Dendritic cell treated with granulocyte-macrophage colony-stimulating factor and Interleukin-4, amounts not matched to agents 40 ng/mL and 50 ng/mL, for 4 days (primary cell): Measurements from ENCODE around the gene PHYH.
"Not testable (repeated sequence)": the region's sequence is repeated elsewhere in the genome, so short reads cannot be mapped to it uniquely, and the experiment has no call there.

Source experiments
- H3K27ac Mint-ChIP-seq: one replicate; pipeline ENCODE4 v1.8.0; 2022; ENCODE audit warnings: mild to moderate bottlenecking, mixed read lengths
- H3K27me3 Mint-ChIP-seq: one replicate; pipeline ENCODE4 v1.8.0; 2022; ENCODE audit warnings: mild to moderate bottlenecking, mixed read lengths
- H3K36me3 Mint-ChIP-seq: one replicate; pipeline ENCODE4 v1.8.0; 2022; ENCODE audit warnings: low read depth, mixed read lengths
- H3K4me1 Mint-ChIP-seq: one replicate; pipeline ENCODE4 v1.8.0; 2022; ENCODE audit warnings: low read depth, mixed read lengths
- H3K4me3 Mint-ChIP-seq: one replicate; pipeline ENCODE4 v1.8.0; 2022; ENCODE audit warnings: mild to moderate bottlenecking, moderate library complexity, mixed read lengths
- H3K9me3 Mint-ChIP-seq: one replicate; pipeline ENCODE4 v1.8.0; 2022; ENCODE audit warnings: mixed read lengths
- intact Hi-C: fragments of 100-400 bp; cut with micrococcal nuclease; formaldehyde crosslinking; loops from one replicate; pipeline ENCODE4 v1.15.0; 2022

The PHYH gene

DNA sequence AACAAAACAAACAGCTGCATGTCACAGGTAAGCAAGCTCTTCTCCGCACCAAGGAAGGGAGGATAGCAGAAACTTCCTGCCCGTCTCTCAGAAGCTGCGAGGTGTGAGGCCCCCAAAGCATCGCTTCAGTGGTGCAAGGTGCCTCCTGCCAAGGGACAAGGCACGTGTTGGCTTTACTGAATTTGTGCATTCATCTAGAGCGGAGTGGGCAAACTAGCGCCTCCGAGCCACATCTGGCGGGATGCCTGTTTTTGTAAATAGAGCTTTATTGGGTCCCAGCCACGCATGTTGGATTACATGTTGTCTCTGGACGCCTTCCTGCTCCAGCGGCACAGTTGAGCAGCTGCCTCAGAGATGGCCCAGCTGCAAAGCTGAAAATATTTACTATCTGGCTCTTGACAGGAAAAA, 27.7 kb downstream of the PHYH start:
- H3K27me3 Mint-ChIP-seq: no peaks in the 10 kb centered on the region
- H3K9me3 Mint-ChIP-seq: no peaks in the 10 kb centered on the region
- no peak overlapping the region for H3K4me3 Mint-ChIP-seq
- H3K4me1 Mint-ChIP-seq: no peaks in the 10 kb centered on the region
- no peak overlapping the region for H3K27ac Mint-ChIP-seq
- intact Hi-C loops: no loop called here
- H3K36me3 Mint-ChIP-seq: no peaks in the 10 kb centered on the region

DNA sequence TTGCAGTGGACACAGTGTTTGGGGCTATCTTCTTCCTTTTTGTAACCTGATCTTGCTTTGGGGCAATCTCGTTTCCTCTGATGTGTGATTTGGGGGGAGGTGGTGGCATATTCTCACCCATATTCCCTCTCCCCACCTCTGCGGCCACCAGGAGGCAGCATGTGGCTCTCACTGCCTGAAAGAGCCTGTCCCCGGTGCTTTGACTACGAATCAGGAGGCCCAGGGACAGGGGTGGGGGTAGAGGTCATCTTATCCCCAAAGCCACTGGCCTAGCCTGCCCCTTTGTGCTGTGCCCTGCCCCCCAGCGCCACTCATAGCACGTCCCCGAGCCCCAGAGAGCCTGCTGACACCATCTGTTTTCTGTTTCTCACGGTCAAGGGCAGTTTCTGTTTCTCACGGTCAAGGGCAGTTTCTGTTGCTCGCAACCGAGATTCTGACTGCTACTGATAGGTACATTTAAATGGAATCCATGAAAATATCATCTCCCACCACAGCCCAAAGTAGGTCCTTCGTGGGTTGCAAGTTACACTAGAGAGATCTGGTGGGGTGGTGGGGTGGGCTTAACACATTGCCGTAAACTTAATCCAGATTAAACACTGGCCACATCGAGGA, 28.2 kb downstream of the PHYH start:
- H3K27me3 Mint-ChIP-seq: no peaks in the 10 kb centered on the region
- H3K36me3 Mint-ChIP-seq: no peaks in the 10 kb centered on the region
- no peaks in the 10 kb centered on the region for H3K4me1 Mint-ChIP-seq
- intact Hi-C loops: no loop called here
- H3K4me3 Mint-ChIP-seq: no peak overlapping the region
- H3K27ac Mint-ChIP-seq: no peak overlapping the region
- no peaks in the 10 kb centered on the region for H3K9me3 Mint-ChIP-seq

DNA sequence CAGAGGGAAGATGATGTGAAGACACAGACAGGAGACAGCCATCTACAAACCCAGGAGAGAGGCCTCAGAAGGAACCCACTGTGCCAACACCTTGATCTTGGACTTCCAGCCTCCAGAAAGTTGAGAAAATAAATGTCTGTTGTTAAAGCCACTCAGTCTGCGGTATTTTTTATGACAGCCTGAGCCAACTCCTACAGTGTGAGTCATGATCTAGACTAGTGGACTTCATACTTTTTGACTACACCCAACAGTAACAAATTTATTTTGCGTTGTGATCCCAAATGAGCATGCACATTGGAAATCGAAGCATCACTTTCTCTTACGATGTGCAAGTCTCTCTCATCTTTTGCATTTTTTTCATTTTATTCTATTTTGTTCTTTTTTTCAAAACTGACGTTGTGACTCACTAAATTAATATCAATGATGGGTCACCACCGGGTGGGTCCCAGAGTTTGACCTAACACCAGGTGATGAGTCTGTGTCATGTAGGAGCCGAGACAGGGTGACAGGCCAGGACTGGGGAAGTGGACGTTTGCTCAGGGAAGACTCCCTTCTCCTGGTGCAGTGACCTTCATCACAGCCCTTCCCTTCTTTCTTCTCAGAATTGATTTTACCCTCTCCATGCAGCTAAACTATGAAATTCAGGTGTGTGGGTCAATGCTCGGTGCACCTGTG, 28.9 kb downstream of the PHYH start:
- no peaks in the 10 kb centered on the region for H3K9me3 Mint-ChIP-seq
- no peaks in the 10 kb centered on the region for H3K4me1 Mint-ChIP-seq
- intact Hi-C loops: no loop called here
- no peaks in the 10 kb centered on the region for H3K36me3 Mint-ChIP-seq
- H3K27me3 Mint-ChIP-seq: no peaks in the 10 kb centered on the region
- H3K27ac Mint-ChIP-seq: no peak overlapping the region
- H3K4me3 Mint-ChIP-seq: no peak overlapping the region

DNA sequence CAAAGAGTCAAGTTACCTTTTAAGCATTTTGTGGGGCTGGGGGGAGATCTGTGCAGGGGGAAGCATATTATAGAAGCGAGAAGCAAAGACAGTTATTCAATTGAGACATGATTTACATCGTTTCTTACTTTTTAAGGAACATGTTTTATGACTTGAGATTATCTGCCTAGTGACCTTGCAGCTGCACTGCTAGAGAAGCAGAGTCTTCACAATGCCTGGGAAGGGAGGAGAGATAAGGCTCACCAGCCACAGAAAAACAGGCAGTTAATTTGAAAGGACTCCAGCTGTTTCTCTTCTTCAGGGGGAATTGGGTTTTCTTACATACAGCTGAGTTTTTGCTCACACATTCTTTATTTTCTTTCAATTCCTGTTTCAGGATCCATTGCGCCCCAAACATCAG, 31.0 kb downstream of the PHYH start:
- Mint-ChIP-seq H3K36me3 (no peaks in the 10 kb centered on the region), H3K4me1 (no peaks in the 10 kb centered on the region), H3K9me3 (no peaks in the 10 kb centered on the region), H3K4me3 (no peak overlapping the region), H3K27ac (no peak overlapping the region), H3K27me3 (no peaks in the 10 kb centered on the region)
- intact Hi-C loops: no loop called here

DNA sequence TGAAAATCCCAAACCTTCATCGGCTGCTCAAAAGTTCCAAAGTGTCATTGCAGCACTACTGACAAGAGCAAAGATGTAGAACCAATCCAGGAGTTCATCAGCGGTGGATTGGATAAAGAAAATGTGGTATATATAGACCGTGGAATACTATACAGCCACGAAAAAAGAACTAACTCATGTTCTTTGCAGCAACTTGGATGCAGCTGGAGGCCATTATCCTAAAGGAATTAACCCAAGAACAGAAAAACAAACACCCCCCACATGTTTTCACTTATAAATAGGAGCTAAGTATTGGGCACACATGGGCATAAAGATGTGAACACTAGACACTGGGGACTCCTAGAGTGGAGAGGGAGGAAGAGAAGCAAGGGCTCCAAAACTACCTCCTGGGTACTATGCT, 31.6 kb downstream of the PHYH start:
- Mint-ChIP-seq H3K27ac (no peak overlapping the region), H3K9me3 (no peaks in the 10 kb centered on the region), H3K27me3 (peaks cover under 1% of the 10 kb centered on the region), H3K4me3 (no peak overlapping the region), H3K36me3 (no peaks in the 10 kb centered on the region), H3K4me1 (no peaks in the 10 kb centered on the region)
- intact Hi-C loops: no loop called here

DNA sequence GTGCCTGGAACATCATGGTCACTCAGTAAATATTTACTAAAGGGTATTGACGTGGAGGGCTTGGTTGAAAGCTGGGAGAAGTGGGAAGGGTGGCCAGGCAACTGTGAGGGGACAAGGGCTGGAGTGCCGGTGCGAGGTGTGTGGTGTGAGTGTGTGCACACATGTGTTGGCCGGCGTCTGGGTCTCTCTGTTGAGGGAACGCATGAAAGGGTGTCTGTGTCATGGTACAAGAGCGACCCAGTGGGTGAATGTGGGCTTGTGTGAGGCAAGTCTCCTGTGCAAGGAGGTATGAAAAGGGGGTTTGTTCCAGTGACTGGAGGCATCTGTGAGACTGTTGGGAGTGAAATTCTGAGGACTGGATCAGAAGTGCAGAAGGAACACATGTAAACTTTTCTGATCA, 36.3 kb downstream of the PHYH start:
- H3K27ac Mint-ChIP-seq: no peak overlapping the region

DNA sequence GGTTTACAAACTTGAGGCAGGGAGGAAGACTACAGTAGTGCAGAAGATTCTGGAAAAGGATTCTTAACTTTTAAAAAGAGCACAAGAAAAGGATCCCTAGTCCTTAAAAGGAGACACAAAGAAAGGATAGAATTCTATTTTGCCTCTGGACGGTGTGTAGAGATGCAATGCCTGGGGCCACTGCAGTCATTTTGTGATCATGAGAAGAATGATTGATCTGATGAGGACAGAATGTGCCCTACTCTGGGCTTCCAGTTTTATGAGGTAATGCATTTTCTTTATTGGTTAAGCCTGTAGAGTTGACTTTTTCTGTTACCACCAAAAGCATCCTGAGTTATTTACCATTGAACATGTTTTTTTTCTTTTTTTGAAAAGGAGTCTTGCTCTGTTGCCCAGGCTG, 37.4 kb downstream of the PHYH start:
- H3K27me3 Mint-ChIP-seq: peaks cover 3% of the 10 kb centered on the region
- intact Hi-C loops: no loop called here
- no peaks in the 10 kb centered on the region for H3K9me3 Mint-ChIP-seq
- no peaks in the 10 kb centered on the region for H3K36me3 Mint-ChIP-seq
- H3K4me1 Mint-ChIP-seq: no peaks in the 10 kb centered on the region
- H3K27ac Mint-ChIP-seq: no peak overlapping the region
- H3K4me3 Mint-ChIP-seq: no peak overlapping the region

More for the DNA sequence above, 36.3 kb downstream of the PHYH start:
- H3K4me3 Mint-ChIP-seq: no peak overlapping the region
- H3K27me3 Mint-ChIP-seq: peaks cover 3% of the 10 kb centered on the region
- no peaks in the 10 kb centered on the region for H3K9me3 Mint-ChIP-seq
- H3K36me3 Mint-ChIP-seq: no peaks in the 10 kb centered on the region
- intact Hi-C loops: no loop called here
- H3K4me1 Mint-ChIP-seq: no peaks in the 10 kb centered on the region

DNA sequence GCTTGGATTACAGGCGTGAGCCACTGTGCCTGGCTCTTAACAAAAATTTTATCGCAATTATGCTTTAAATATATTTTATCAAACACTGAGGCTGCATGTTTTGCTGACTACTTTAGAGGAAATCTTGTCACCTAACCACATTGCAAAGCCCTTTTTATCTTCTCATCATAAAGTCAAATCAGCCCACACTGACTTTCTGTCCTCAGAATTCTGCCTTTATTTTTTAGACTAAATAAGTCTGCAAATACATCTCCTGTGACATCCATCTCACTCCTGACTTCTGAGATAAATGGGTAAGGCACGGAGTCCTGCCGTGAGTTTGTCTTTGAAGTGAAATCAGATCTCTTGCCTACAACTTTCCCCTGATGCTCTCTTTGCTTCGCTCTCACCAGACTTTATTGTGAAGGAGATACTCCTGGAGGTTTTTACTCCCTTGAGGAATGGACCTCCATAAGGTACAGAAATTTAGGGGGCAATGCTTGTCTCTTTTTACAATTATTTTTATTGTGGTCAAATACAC, 42.2 kb downstream of the PHYH start:
- Mint-ChIP-seq H3K36me3 (no peaks in the 10 kb centered on the region), H3K27me3 (no peaks in the 10 kb centered on the region), H3K27ac (no peak overlapping the region), H3K9me3 (no peaks in the 10 kb centered on the region), H3K4me3 (no peak overlapping the region), H3K4me1 (no peaks in the 10 kb centered on the region)
- intact Hi-C loops: no loop called here

DNA sequence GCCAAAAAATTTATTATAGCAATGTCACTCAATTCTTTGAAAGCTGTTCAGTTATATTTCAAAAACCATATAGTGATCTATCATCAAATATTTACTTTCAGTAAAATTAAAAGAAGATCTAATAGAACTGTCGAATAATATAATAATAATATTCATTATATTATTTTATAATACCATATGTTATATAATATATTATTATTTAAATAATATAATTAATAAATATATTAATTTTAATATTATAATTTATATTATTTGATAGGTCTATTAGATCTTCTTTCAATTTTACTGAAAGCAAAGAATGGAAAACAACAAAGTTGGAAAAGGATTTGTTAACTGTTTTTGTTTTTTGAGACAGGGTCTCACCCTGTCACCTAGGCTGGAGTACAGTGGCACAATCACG, 43.2 kb downstream of the PHYH start:
- no peaks in the 10 kb centered on the region for H3K36me3 Mint-ChIP-seq
- intact Hi-C loops: no loop called here
- H3K9me3 Mint-ChIP-seq: no peaks in the 10 kb centered on the region

DNA sequence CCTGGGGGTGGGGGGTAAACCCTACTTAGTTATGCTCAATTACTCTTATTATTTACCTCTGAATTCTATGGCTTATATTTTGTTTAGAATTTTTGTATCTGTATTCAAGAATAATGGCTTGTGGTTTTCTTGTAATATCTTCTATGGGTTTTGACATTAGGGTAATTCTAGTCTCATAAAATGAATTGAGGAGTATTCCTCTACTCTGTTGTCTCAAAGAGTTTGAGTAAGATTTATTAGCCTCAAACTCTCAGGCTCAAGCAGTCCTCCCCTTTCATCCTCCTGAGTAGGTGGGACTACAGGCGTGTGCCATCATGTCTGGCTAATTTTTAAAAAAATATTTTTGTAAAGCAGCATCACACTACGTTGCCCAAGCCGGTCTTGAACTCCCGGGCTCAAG, 46.1 kb downstream of the PHYH start:
- Mint-ChIP-seq H3K9me3 (no peaks in the 10 kb centered on the region), H3K4me3 (no peak overlapping the region), H3K36me3 (no peaks in the 10 kb centered on the region), H3K27me3 (no peaks in the 10 kb centered on the region), H3K27ac (no peak overlapping the region), H3K4me1 (no peaks in the 10 kb centered on the region)
- intact Hi-C loops: no loop called here

More for the DNA sequence above, 43.2 kb downstream of the PHYH start:
- Mint-ChIP-seq H3K4me3 (no peak overlapping the region), H3K27ac (no peak overlapping the region), H3K4me1 (no peaks in the 10 kb centered on the region), H3K27me3 (no peaks in the 10 kb centered on the region)

DNA sequence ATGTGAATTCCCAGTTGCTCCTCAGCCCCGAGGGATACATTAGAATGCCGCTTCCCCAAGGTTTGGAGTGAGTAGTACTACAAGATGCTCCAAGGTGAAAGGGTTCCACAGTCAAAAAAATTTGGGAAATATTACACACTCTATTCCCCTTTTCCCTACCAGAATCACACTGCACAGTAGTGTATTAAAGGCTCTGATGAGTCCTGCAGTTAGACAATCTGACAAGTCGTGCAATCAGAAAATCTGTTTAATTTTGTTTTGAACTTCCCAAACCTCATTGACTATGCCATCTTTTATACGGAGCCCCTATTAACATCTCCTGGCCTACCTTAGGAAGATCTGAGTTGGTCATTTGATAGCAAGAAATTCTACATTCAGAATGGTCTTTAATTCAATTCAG, 52.1 kb downstream of the PHYH start:
- Mint-ChIP-seq H3K9me3 (no peaks in the 10 kb centered on the region), H3K4me3 (no peak overlapping the region), H3K4me1 (no peaks in the 10 kb centered on the region), H3K36me3 (no peaks in the 10 kb centered on the region), H3K27ac (no peak overlapping the region), H3K27me3 (no peaks in the 10 kb centered on the region)
- intact Hi-C loops: no loop called here

DNA sequence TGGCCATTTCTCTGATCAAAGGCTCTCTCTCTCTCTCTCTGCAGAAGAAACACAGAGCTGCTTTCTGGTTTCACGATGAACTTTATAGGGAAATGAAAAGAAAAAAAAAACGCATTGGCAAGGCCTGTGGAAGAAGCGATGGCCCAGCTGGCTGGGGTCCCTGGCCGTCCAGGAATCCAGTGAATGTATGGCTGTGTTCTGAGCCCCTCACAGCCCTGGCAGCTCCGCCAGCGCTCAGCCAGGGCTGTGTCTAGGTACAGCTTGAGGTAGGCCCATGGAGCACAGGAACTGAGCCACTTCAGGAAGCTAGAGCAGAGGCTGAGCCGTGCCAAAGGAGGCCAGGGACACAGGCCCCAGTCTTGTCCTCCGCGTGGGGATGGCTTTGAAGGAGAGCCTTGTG, 52.6 kb downstream of the PHYH start:
- no peak overlapping the region for H3K4me3 Mint-ChIP-seq
- H3K27ac Mint-ChIP-seq: no peak overlapping the region
- H3K9me3 Mint-ChIP-seq: no peaks in the 10 kb centered on the region
- no peaks in the 10 kb centered on the region for H3K36me3 Mint-ChIP-seq
- intact Hi-C loops: no loop called here
- H3K27me3 Mint-ChIP-seq: no peaks in the 10 kb centered on the region
- no peaks in the 10 kb centered on the region for H3K4me1 Mint-ChIP-seq

DNA sequence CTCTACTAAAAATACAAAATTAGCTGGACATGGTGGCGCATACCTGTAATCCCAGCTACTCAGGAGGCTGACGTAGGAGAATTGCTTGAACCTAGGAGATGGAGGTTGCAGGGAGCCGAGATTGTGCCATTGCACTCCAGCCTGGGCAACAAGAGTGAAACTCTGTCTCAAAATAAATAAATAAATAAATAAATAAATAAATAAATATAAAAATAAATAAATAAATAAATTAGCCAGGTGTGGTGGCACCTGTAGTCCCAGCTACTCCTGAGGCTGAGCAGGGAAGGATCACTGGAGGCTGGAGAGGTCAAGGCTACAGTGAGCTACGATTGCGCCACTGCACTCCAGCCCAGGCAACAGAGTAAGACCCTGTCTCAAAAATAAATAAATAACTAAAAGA, 57.6 kb downstream of the PHYH start:
- intact Hi-C loops: not testable (repeated sequence)

DNA sequence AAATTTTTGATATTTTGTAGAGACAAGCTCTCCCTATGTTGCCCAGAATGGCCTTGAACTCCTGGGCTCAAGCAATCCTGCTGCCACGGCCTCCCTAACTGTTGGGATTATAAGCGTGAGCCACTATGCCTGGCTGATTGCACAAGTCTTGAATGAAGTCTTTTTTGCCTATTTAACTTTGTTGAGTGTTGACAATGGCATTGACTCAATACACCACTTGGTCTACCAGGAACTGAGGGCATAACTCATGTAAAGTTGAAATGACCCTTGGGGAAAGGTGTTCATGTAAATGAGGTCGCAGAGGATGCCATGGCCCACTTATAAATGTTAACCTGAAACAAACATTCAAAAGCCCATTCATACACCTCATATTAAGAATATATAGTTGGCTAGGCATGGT, 58.3 kb downstream of the PHYH start:
- Mint-ChIP-seq H3K9me3 (no peaks in the 10 kb centered on the region), H3K4me3 (no peak overlapping the region), H3K27me3 (no peaks in the 10 kb centered on the region), H3K27ac (no peak overlapping the region), H3K4me1 (no peaks in the 10 kb centered on the region), H3K36me3 (no peaks in the 10 kb centered on the region)
- intact Hi-C loops: no loop called here

More for the DNA sequence above, 57.6 kb downstream of the PHYH start:
- not testable (repeated sequence) for H3K4me3 Mint-ChIP-seq, H3K36me3 Mint-ChIP-seq, H3K9me3 Mint-ChIP-seq, H3K4me1 Mint-ChIP-seq, H3K27ac Mint-ChIP-seq, H3K27me3 Mint-ChIP-seq

DNA sequence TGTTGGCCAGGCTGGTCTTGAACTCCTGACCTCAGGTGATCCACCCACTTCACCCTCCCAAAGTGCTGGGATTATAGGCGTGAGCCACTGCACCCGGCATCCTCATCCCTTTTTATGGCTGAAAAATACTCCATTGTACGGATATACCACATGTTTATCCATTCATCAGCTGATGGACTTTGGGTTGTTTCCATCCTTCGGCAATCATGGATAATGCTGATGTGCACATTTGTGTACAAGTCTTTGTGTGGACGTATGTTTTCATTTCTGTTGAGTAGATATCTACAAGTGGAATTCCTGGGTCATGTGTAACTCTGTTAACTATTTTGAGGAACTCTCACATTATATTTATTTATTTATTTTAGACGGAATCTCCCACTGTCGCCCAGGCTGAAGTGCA, 59.9 kb downstream of the PHYH start:
- Mint-ChIP-seq H3K36me3 (no peaks in the 10 kb centered on the region), H3K4me1 (no peaks in the 10 kb centered on the region), H3K27me3 (no peaks in the 10 kb centered on the region), H3K4me3 (no peak overlapping the region), H3K9me3 (no peaks in the 10 kb centered on the region), H3K27ac (no peak overlapping the region)
- intact Hi-C loops: no loop called here
